GM12878 (cell line): ENCODE measurements around the gene DPH1. TPM values are rescaled to one million over a fixed set of nuclear protein-coding genes. Genes with fewer than 3 reads are reported as not detected.

Experiments
- ATAC-seq: fragments of 200-7000 bp; cut with Tn5 transposase; 3 replicates; pipeline ENCODE4 v1.9.1; 2020; ENCODE audit warnings: mild to moderate bottlenecking, moderate library complexity
- BruUV-seq: library from RNA; stranded (reverse); fragments of 400-500 nt; replicated peaks from 2 replicates; lab custom pipeline; 2021; lab: Mats Ljungman, UMichigan
- CTCF ChIA-PET: fragments of 300-600 bp; sonication (Branson Sonifier 250); formaldehyde crosslinking; extraction: SDS; loops from one replicate; lab custom pipeline; 2021; ENCODE audit warnings: inconsistent platforms; lab: Yijun Ruan, JAX
- POLR2A ChIA-PET: fragments of 350-600 bp; formaldehyde crosslinking; extraction: SDS; loops from one replicate; lab custom pipeline; 2021; ENCODE audit warnings: inconsistent platforms; lab: Charles Lee
- RAD21 ChIA-PET: fragments of 300-600 bp; sonication (Branson Sonifier 250); formaldehyde crosslinking; loops from one replicate; lab custom pipeline; 2023; ENCODE audit warnings: antibody characterized with exemption; ENCODE audit not compliant: unreplicated experiment; lab: Charles Lee
- SMC1A ChIA-PET: fragments of 300-600 bp; sonication (Branson Sonifier 250); formaldehyde crosslinking; loops from one replicate; lab custom pipeline; 2023; ENCODE audit not compliant: unreplicated experiment, uncharacterized antibody; lab: Charles Lee
- DNase-seq: peaks from one replicate; pipeline ENCODE4 v3.0.0-alpha.2; 2011; ENCODE audit warnings: low read depth, low spot score
- FAIRE-seq: peaks from 3 replicates; lab custom pipeline; 2011; peaks lifted over from hg19 to GRCh38; lab: Jason Lieb, UNC
- H2AFZ ChIP-seq: 2 replicates; pipeline ENCODE4 v1.6.0; 2011; ENCODE audit warnings: low read depth, low read length, control low read depth; ENCODE audit not compliant: control insufficient read depth
- H3K27ac ChIP-seq: 2 replicates; pipeline ENCODE4 v1.5.1; 2011; ENCODE audit warnings: control low read depth; ENCODE audit not compliant: control insufficient read depth, insufficient read depth
- H3K27me3 ChIP-seq, 2 experiments: replicated peaks in 1 of 2; 2 replicates each; pipeline versions ENCODE4 v1.6.0 to v1.6.1; 2011; ENCODE audit warnings: low read length in 1 of 2; ENCODE audit not compliant: control insufficient read depth in 2 of 2, insufficient read depth in 2 of 2
- H3K36me3 ChIP-seq, 2 experiments: 2 replicates each; pipeline ENCODE4 v1.5.1; 2011; ENCODE audit warnings: low read length in 1 of 2; ENCODE audit not compliant: control insufficient read depth in 2 of 2, insufficient read depth in 2 of 2
- H3K4me1 ChIP-seq: 2 replicates; pipeline ENCODE4 v1.6.1; 2011; ENCODE audit warnings: mild to moderate bottlenecking, low read length, moderate library complexity, mixed read lengths; ENCODE audit not compliant: control insufficient read depth, insufficient read depth
- H3K4me2 ChIP-seq: 2 replicates; pipeline ENCODE4 v1.6.0; 2011; ENCODE audit warnings: control low read depth; ENCODE audit not compliant: control insufficient read depth, insufficient read depth
- H3K4me3 ChIP-seq: fragments of 200-600 bp; sonication (generic); 2 replicates; pipeline ENCODE4 v1.5.1; 2016
- H3K79me2 ChIP-seq: 2 replicates; pipeline ENCODE4 v1.6.0; 2011; ENCODE audit warnings: low read length; ENCODE audit not compliant: control insufficient read depth, insufficient read depth
- H3K9ac ChIP-seq: 2 replicates; pipeline ENCODE4 v1.8.0; 2011; ENCODE audit warnings: low read length, control low read depth, mixed read lengths; ENCODE audit not compliant: control insufficient read depth, insufficient read depth
- H3K9me3 ChIP-seq: replicated peaks from 3 replicates; pipeline ENCODE4 v1.5.1; 2011; ENCODE audit warnings: mild to moderate bottlenecking, low read length; ENCODE audit not compliant: control insufficient read depth, insufficient read depth
- H4K20me1 ChIP-seq: 2 replicates; pipeline ENCODE4 v1.6.0; 2011; ENCODE audit not compliant: control insufficient read depth, insufficient read depth
- BHLHE40 ChIP-seq, 2 experiments: fragments of 450-650 bp in 1 of 2; IDR thresholded peaks; 2 replicates each; pipeline ENCODE4 v1.6.1; 2011 to 2017; ENCODE audit warnings: low read depth in 2 of 2, borderline replicate concordance in 1 of 2, improper control_type of control experiment in 1 of 2, low read length in 1 of 2, mild to moderate bottlenecking in 1 of 2
- CEBPB ChIP-seq, 2 experiments: fragments of 150-350 bp in 1 of 2; IDR thresholded peaks; 2 replicates each; pipeline ENCODE4 v1.6.1; 2012 to 2014; ENCODE audit warnings: low read depth in 2 of 2, low read length in 2 of 2, borderline replicate concordance in 1 of 2, inconsistent platforms in 1 of 2
- CHD2 ChIP-seq: IDR thresholded peaks from 2 replicates; pipeline ENCODE4 v1.6.1; 2011; ENCODE audit warnings: low read depth, low read length, improper control_type of control experiment, borderline replicate concordance
- CREM ChIP-seq: IDR thresholded peaks from 2 replicates; pipeline ENCODE4 v1.6.1; 2014; ENCODE audit warnings: antibody characterized with exemption, low read depth
- ELK1 ChIP-seq: IDR thresholded peaks from 2 replicates; pipeline ENCODE4 v1.6.1; 2012; ENCODE audit warnings: low read depth, low read length, improper control_type of control experiment
- ETV6 ChIP-seq, 2 experiments: fragments of 450-650 bp in 1 of 2; IDR thresholded peaks in 1 of 2; conservative IDR thresholded peaks in 1 of 2; 2 replicates each; pipeline ENCODE4 v1.6.1; 2014; ENCODE audit warnings: antibody characterized with exemption in 1 of 2, borderline replicate concordance in 1 of 2, low read depth in 1 of 2, mild to moderate bottlenecking in 1 of 2, moderate library complexity in 1 of 2
- FOS ChIP-seq: IDR thresholded peaks from 3 replicates; pipeline ENCODE4 v1.6.1; 2011; ENCODE audit warnings: borderline replicate concordance; ENCODE audit not compliant: insufficient read length; ENCODE audit errors: extremely low read depth
- GABPA ChIP-seq: IDR thresholded peaks from 2 replicates; pipeline ENCODE4 v1.6.1; 2014; ENCODE audit warnings: antibody characterized with exemption, low read depth, mild to moderate bottlenecking, inconsistent platforms
- GATAD2B ChIP-seq: fragments of 450-650 bp; conservative IDR thresholded peaks from 2 replicates; pipeline ENCODE4 v1.6.1; 2017; ENCODE audit warnings: low read depth, mild to moderate bottlenecking, moderate library complexity
- LARP7 ChIP-seq: fragments of 450-650 bp; IDR thresholded peaks from 2 replicates; pipeline ENCODE4 v1.6.1; 2017; ENCODE audit warnings: mild to moderate bottlenecking
- MXI1 ChIP-seq: fragments of 150-350 bp; IDR thresholded peaks from 2 replicates; pipeline ENCODE4 v1.6.1; 2011; ENCODE audit warnings: low read depth, mild to moderate bottlenecking, inconsistent platforms, low read length, improper control_type of control experiment
- NFXL1 ChIP-seq: fragments of 450-650 bp; IDR thresholded peaks from 2 replicates; pipeline ENCODE4 v1.6.1; 2017; ENCODE audit warnings: antibody characterized with exemption, mild to moderate bottlenecking, borderline replicate concordance
- POLR2A ChIP-seq: IDR thresholded peaks from 2 replicates; pipeline ENCODE4 v1.6.1; 2011; ENCODE audit warnings: low read depth, mild to moderate bottlenecking, low read length
- POLR2AphosphoS5 ChIP-seq: IDR thresholded peaks from 2 replicates; pipeline ENCODE4 v1.6.1; 2011; ENCODE audit warnings: mild to moderate bottlenecking, low read length, inconsistent platforms
- POU2F2 ChIP-seq: IDR thresholded peaks from 3 replicates; pipeline ENCODE4 v1.6.1; 2011; ENCODE audit warnings: low read depth, mild to moderate bottlenecking, low read length, borderline replicate concordance
- SIN3A ChIP-seq: IDR thresholded peaks from 2 replicates; pipeline ENCODE4 v1.6.1; 2012; ENCODE audit warnings: low read depth, low read length, improper control_type of control experiment
- TAF1 ChIP-seq: IDR thresholded peaks from 2 replicates; pipeline ENCODE4 v1.6.1; 2011; ENCODE audit warnings: mild to moderate bottlenecking, low read depth, low read length, borderline replicate concordance
- TCF12 ChIP-seq: IDR thresholded peaks from 2 replicates; pipeline ENCODE4 v1.6.1; 2011; ENCODE audit warnings: low read depth, mild to moderate bottlenecking, low read length
- TCF3 ChIP-seq: IDR thresholded peaks from 2 replicates; pipeline ENCODE4 v1.6.1; 2012; ENCODE audit warnings: low read depth, mild to moderate bottlenecking, low read length, borderline replicate concordance; ENCODE audit not compliant: insufficient read depth
- YY1 ChIP-seq: IDR thresholded peaks from 2 replicates; pipeline ENCODE4 v1.6.1; 2011; ENCODE audit warnings: low read depth, mild to moderate bottlenecking, low read length
- ZNF207 ChIP-seq: fragments of 450-650 bp; IDR thresholded peaks from 2 replicates; pipeline ENCODE4 v1.6.1; 2014; ENCODE audit warnings: antibody characterized with exemption, mild to moderate bottlenecking, borderline replicate concordance
- WGBS: methylation state at CpG from one replicate; pipeline ENCODE4 v1.1.6; 2016; ENCODE audit warnings: low lambda C conversion rate; ENCODE audit not compliant: insufficient replicate concordance, insufficient coverage; ENCODE audit errors: missing lambda C conversion rate; 5-methylcytosine and 5-hydroxymethylcytosine counted together
- in situ Hi-C: fragments of 300-500 bp; cut with MboI; formaldehyde crosslinking; loops from 9 replicates; pipeline ENCODE4 v1.14.3; 2018; ENCODE audit warnings: mixed read lengths
- intact Hi-C: fragments of 100-400 bp; cut with micrococcal nuclease; formaldehyde crosslinking; loops from one replicate; pipeline ENCODE4 v1.14.2; 2022; ENCODE audit not compliant: unreplicated experiment
- polyA plus RNA-seq, 11 experiments: library from polyadenylated mRNA; depleted of rRNA in 4 of 11; unstranded in 6 of 11; stranded (reverse) in 5 of 11; fragments of >200 nt; fragmentation: Nextera tagmentation in 4 of 11; fragmentation: Illumina TruSeq in 1 of 11; extraction: Ambion mirVana in 4 of 11; extraction: Trizol in 1 of 11; gene quantifications; 1 replicate in 1 of 11; 2 replicates in 10 of 11; pipeline versions ENCODE4 v1.2.1 to v1.2.3, GENCODE V29; 2011 to 2016; ENCODE audit warnings: inconsistent platforms in 2 of 11, missing spikeins in 2 of 11, low read depth in 1 of 11
- total RNA-seq, 4 experiments: library from RNA; depleted of rRNA in 3 of 4; stranded (reverse); fragments of >200 nt in 3 of 4; fragmentation: Illumina TruSeq in 1 of 4; extraction: Trizol in 1 of 4; gene quantifications; 2 replicates each; pipeline versions ENCODE4 v1.2.1 to v1.2.3, GENCODE V29; 2013 to 2021

The DPH1 gene
- total and polyA plus RNA-seq, 10 of the 15 experiments (the other 5 are each of a cell fraction or from before 2014, with no cell fraction given), result 0.29 to 33.6 (median 20.2) TPM

GRCh38 chr17:2055292-2056205 is 25.6 kb downstream of the DPH1 start:
- H3K4me3 ChIP-seq, result peak overlapping the region; percentile 95
- TF ChIP-seq YY1 (peak; percentile 1; the same call in 1 of the 2 replicates), CHD2 (no peak), POLR2A (peak; percentile 33), FOS (no peak), SIN3A (0 out of 2 replicates have a peak, but pooled peaks have one; percentile 11), TCF12 (0 out of 2 replicates have a peak, but pooled peaks have one; percentile 38), MXI1 (0 out of 2 replicates have a peak, but pooled peaks have one; percentile 13), BHLHE40 (IDR thresholded peaks at IDR 0.05; ENCODE audit: borderline replicate concordance in 1 of 2, low read depth in 2 of 2, low read length in 1 of 2) (peak in 1 of 2 experiments; percentile 11; a peak in 1 of 4 replicates), POU2F2 (0 out of 3 replicates have a peak, but pooled peaks have one; percentile 10), GATAD2B (0 out of 2 replicates have a peak, but pooled peaks have one; percentile 19), CREM (no peak), ELK1 (no peak), TCF3 (no peak; the same call in 1 of the 2 replicates), LARP7 (peak; percentile 2; the same call in 1 of the 2 replicates), NFXL1 (no peak), TAF1 (peak; percentile 27; the same call in 1 of the 2 replicates), ETV6 (conservative IDR thresholded peaks at IDR 0.05 in 1 of 2, IDR thresholded peaks at IDR 0.05 in 1 of 2; ENCODE audit: borderline replicate concordance in 1 of 2, low read depth in 1 of 2) (no peak), POLR2AphosphoS5 (peak; percentile 26; the same call in 1 of the 2 replicates), GABPA (no peak), ZNF207 (no peak), CEBPB (IDR thresholded peaks at IDR 0.05; ENCODE audit: borderline replicate concordance in 1 of 2, low read depth in 2 of 2, low read length in 2 of 2) (no peak)

More at GRCh38 chr17:2055292-2056205, 25.6 kb downstream of the DPH1 start:
- H3K4me1 ChIP-seq, result peaks cover 22% of the 10 kb centered on the region
- ChIA-PET POLR2A (interaction anchor here (0.6 to 6.7 kb wide), 18 partner anchors 10 to 339 kb away, joined by 3 to 61 read pairs (median 4); no protein-coding TSS in a partner anchor), CTCF (interaction anchor here (0.7 to 8.4 kb wide), 42 partner anchors 14 to 361 kb away, joined by 3 to 265 read pairs (median 4); partner anchors contain the start of genes SMG6, SRR and TSR1), RAD21 (interaction anchor here (0.8 to 8.4 kb wide), 33 partner anchors 9 to 361 kb away, joined by 3 to 271 read pairs (median 6); partner anchors contain the start of gene TSR1), SMC1A (interaction anchor here (0.7 to 8.6 kb wide), 19 partner anchors 13 to 227 kb away, joined by 3 to 141 read pairs (median 4); no protein-coding TSS in a partner anchor)
- no peaks in the 10 kb centered on the region; the same call in 2 of the 3 replicates for H3K9me3 ChIP-seq
- intact Hi-C loops, result loop anchor here (5.0 kb wide), 1 partner anchor 37 kb away; no protein-coding TSS in a partner anchor
- no peaks in the 10 kb centered on the region for H4K20me1 ChIP-seq
- H3K9ac ChIP-seq, result peak overlapping the region; percentile 89
- H3K27me3 ChIP-seq, result peaks cover 2% of the 10 kb centered on the region in 2 experiments; a peak in 3 of 4 replicates
- no peak for DNase-seq
- H3K79me2 ChIP-seq, result peaks cover 59% of the 10 kb centered on the region
- in situ Hi-C loops, result no loop called here
- peak overlapping the region; percentile 19 for H2AFZ ChIP-seq
- FAIRE-seq, result no peak
- H3K27ac ChIP-seq, result peak overlapping the region; percentile 84
- no TSS peak for BruUV-seq
- H3K36me3 ChIP-seq, result peaks cover 4 to 16% of the 10 kb centered on the region in 2 experiments
- WGBS, result 2% methylated on average over 27 of the region's 113 CpGs
- H3K4me2 ChIP-seq, result peak overlapping the region; percentile 81; the same call in 1 of the 2 replicates
- peak; percentile 3 for ATAC-seq
